WTC11 (cell line): ENCODE data around the gene SPO11. TPM values are rescaled to one million over a fixed set of nuclear protein-coding genes. Genes with fewer than 3 reads are reported as not detected.

Experiments used
- ATAC-seq: fragments of 200-7000 bp; cut with Tn5 transposase; 2 replicates; pipeline ENCODE4 v1.10.0; 2021; ENCODE audit warnings: mild to moderate bottlenecking, moderate library complexity
- CTCF ChIA-PET: fragments of 300-600 bp; sonication (Branson Sonifier 250); formaldehyde crosslinking; loops from one replicate; lab custom pipeline; 2021; ENCODE audit warnings: antibody characterized with exemption; lab: Charles Lee
- POLR2A ChIA-PET: fragments of 350-600 bp; sonication (Branson Sonifier 250); formaldehyde crosslinking; loops from one replicate; lab custom pipeline; 2021; ENCODE audit warnings: antibody characterized with exemption; lab: Charles Lee
- DNase-seq: peaks from one replicate; pipeline ENCODE4 v3.0.0; 2021; ENCODE audit warnings: low spot score
- H3K27ac Mint-ChIP-seq: 2 replicates; pipeline ENCODE4 v1.8.0; 2021; ENCODE audit warnings: mixed read lengths
- H3K27me3 Mint-ChIP-seq: 2 replicates; pipeline ENCODE4 v1.8.0; 2021; ENCODE audit warnings: low read depth, mild to moderate bottlenecking, moderate library complexity, mixed read lengths
- H3K36me3 Mint-ChIP-seq: 2 replicates; pipeline ENCODE4 v1.8.0; 2021; ENCODE audit warnings: mixed read lengths
- H3K4me1 Mint-ChIP-seq: 2 replicates; pipeline ENCODE4 v1.8.0; 2022; ENCODE audit warnings: mixed read lengths
- H3K4me3 Mint-ChIP-seq: 2 replicates; pipeline ENCODE4 v1.8.0; 2021; ENCODE audit warnings: mild to moderate bottlenecking, moderate library complexity, mixed read lengths
- H3K9me3 Mint-ChIP-seq: 2 replicates; pipeline ENCODE4 v1.8.0; 2021; ENCODE audit warnings: mixed read lengths
- ATF3 ChIP-seq: sonication (generic); formaldehyde crosslinking; conservative IDR thresholded peaks from 2 replicates; pipeline ENCODE4 v1.8.1; 2022; ENCODE audit warnings: mild to moderate bottlenecking, missing genetic modification reagents
- CBFB ChIP-seq: sonication (generic); formaldehyde crosslinking; IDR thresholded peaks from 2 replicates; pipeline ENCODE4 v1.8.1; 2022; ENCODE audit warnings: mild to moderate bottlenecking, low read depth, missing genetic modification reagents
- FOXJ3 ChIP-seq: sonication (generic); formaldehyde crosslinking; IDR thresholded peaks from 2 replicates; pipeline ENCODE4 v1.9.0; 2021; ENCODE audit warnings: missing genetic modification reagents, mild to moderate bottlenecking, borderline replicate concordance
- GTF2I ChIP-seq: fragments of 250-450 bp; sonication (Bioruptor Pico); conservative IDR thresholded peaks from 2 replicates; pipeline ENCODE4 v1.4.0; 2021; ENCODE audit warnings: mild to moderate bottlenecking
- MXD4 ChIP-seq: fragments of 250-450 bp; sonication (Bioruptor Pico); IDR thresholded peaks from 2 replicates; pipeline ENCODE4 v1.8.0; 2021; ENCODE audit warnings: mild to moderate bottlenecking, moderate library complexity, borderline replicate concordance
- PRRX2 ChIP-seq: fragments of 250-450 bp; sonication (Bioruptor Pico); IDR thresholded peaks from 2 replicates; pipeline ENCODE4 v1.8.0; 2021; ENCODE audit warnings: mild to moderate bottlenecking
- RELA ChIP-seq: sonication (generic); formaldehyde crosslinking; IDR thresholded peaks from 2 replicates; pipeline ENCODE4 v1.8.1; 2022; ENCODE audit warnings: missing genetic modification reagents, mild to moderate bottlenecking, borderline replicate concordance
- STAT6 ChIP-seq: sonication (generic); formaldehyde crosslinking; conservative IDR thresholded peaks from 2 replicates; pipeline ENCODE4 v1.8.1; 2023; ENCODE audit warnings: mild to moderate bottlenecking, low read depth, missing genetic modification reagents, moderate library complexity
- TEAD1 ChIP-seq: sonication (generic); formaldehyde crosslinking; IDR thresholded peaks from 2 replicates; pipeline ENCODE4 v1.8.0; 2022; ENCODE audit warnings: mild to moderate bottlenecking, missing genetic modification reagents
- TP53 ChIP-seq: sonication (generic); formaldehyde crosslinking; IDR thresholded peaks from 2 replicates; pipeline ENCODE4 v1.8.1; 2023; ENCODE audit warnings: mild to moderate bottlenecking, missing genetic modification reagents
- USF2 ChIP-seq: sonication (generic); formaldehyde crosslinking; IDR thresholded peaks from 2 replicates; pipeline ENCODE4 v1.8.1; 2023; ENCODE audit warnings: mild to moderate bottlenecking, missing genetic modification reagents, moderate library complexity
- ZBTB21 ChIP-seq: sonication (generic); formaldehyde crosslinking; IDR thresholded peaks from 2 replicates; pipeline ENCODE4 v1.8.1; 2023; ENCODE audit warnings: mild to moderate bottlenecking, missing genetic modification reagents, borderline replicate concordance
- ZNF121 ChIP-seq: sonication (generic); formaldehyde crosslinking; IDR thresholded peaks from 2 replicates; pipeline ENCODE4 v1.8.0; 2023; ENCODE audit warnings: missing genetic modification reagents
- ZNF416 ChIP-seq: fragments of 250-450 bp; sonication (Bioruptor Pico); IDR thresholded peaks from 2 replicates; pipeline ENCODE4 v1.9.0; 2021; ENCODE audit warnings: mild to moderate bottlenecking, inconsistent platforms
- ZNF671 ChIP-seq: fragments of 250-450 bp; sonication (Bioruptor Pico); IDR thresholded peaks from 2 replicates; pipeline ENCODE4 v1.8.0; 2021; ENCODE audit warnings: mild to moderate bottlenecking
- total RNA-seq: library from RNA; stranded (reverse); gene quantifications from 3 replicates; pipeline ENCODE4 v1.2.3, GENCODE V29; 2021
- TF ChIP-seq, protein P1 (sequence below): sonication (generic); formaldehyde crosslinking; IDR thresholded peaks from 2 replicates; pipeline ENCODE4 v1.8.1; 2022; ENCODE audit warnings: missing genetic modification reagents, borderline replicate concordance
- TF ChIP-seq, protein P2 (sequence below): fragments of 250-450 bp; sonication (Bioruptor Pico); IDR thresholded peaks from 2 replicates; pipeline ENCODE4 v1.9.0; 2021; ENCODE audit warnings: mild to moderate bottlenecking
- TF ChIP-seq, protein P3 (sequence below): fragments of 250-450 bp; sonication (Bioruptor Pico); IDR thresholded peaks from 2 replicates; pipeline ENCODE4 v1.8.0; 2021; ENCODE audit warnings: mild to moderate bottlenecking

SPO11 gene
- total RNA-seq, 1 experiment from 2014 or later, result not detected

- ATAC-seq, result no peak
- ChIA-PET POLR2A (interaction anchor here (1.5 kb wide), 1 partner anchor 11 kb away, joined by 5 read pairs; no protein-coding TSS in a partner anchor), CTCF (interaction anchor here (1.8 to 2.2 kb wide), 2 partner anchors 22 to 49 kb away, joined by 5 to 10 read pairs; no protein-coding TSS in a partner anchor)
- no peaks in the 10 kb centered on the region for H3K9me3 Mint-ChIP-seq
- no peak overlapping the region for H3K27ac Mint-ChIP-seq
- H3K4me1 Mint-ChIP-seq, result peaks cover 35% of the 10 kb centered on the region
- no peak for TF ChIP-seq FOXJ3 (CRISPR knock-in tag)
- 0 out of 2 replicates have a peak, but pooled peaks have one; percentile 8 for TF ChIP-seq ZNF121 (CRISPR knock-in tag)
- H3K27me3 Mint-ChIP-seq, result no peaks in the 10 kb centered on the region; the same call in 1 of the 2 replicates
- H3K36me3 Mint-ChIP-seq, result no peaks in the 10 kb centered on the region
- no peak overlapping the region for H3K4me3 Mint-ChIP-seq
- DNase-seq, result no peak
These were observed 45.7 kb upstream of the SPO11 start for GRCh38 chr20:57283860-57284259.

DNA sequence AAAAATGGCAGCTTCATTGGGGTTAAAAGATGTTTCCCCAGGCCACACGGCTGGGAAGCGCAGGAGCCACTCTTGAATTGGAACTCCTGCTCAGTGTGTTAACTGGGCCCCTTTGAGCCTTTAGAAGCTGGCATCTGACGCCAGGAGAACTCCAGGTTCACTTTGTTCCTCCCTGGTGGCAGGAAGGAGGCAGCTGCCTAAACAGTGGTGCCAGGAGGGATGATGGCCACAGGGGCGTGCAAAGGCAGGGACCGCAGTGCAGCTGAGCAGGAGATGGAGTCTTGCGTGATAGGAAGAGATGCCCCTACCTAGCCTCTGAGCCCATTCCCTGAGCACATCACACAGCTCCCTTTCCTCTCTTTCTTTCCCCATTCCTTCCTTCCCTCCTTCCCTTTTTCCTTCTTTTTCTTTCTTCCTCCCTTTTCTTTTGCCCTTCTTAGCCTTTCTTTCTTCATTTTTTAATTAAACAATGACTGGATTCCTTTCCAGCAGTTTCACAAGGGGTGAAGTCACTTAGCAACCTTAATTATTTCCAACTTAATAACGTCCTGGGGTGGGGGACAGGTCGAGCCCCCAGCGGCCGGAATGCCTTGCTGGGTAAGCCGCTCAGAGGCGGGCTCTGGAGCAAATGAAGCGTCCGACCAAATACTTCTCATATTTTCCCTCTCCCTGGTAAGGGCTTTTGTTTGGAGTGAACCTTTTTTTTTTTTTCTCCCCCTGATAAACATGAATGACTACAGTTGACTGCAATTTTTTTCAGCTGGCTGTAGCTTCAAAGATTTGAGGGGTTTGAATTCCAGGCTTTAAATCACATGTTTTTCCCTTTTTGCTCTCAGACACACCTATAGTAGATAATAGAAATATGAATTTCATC lies 42.4 kb upstream of the SPO11 start:
- Mint-ChIP-seq H3K27me3 (peaks cover 4% of the 10 kb centered on the region), H3K9me3 (no peaks in the 10 kb centered on the region), H3K36me3 (no peaks in the 10 kb centered on the region), H3K4me3 (no peak overlapping the region), H3K27ac (no peak overlapping the region), H3K4me1 (peaks cover 57% of the 10 kb centered on the region)
- DNase-seq, result no peak
- 0 out of 2 replicates have a peak, but pooled peaks have one; percentile 12 for ATAC-seq
- ChIA-PET CTCF (interaction anchor here (0.8 to 1.2 kb wide), 2 partner anchors 42 to 64 kb away, joined by 3 read pairs; partner anchors contain the start of gene SPO11), POLR2A (interaction anchor here (0.6 kb wide), 1 partner anchor 25 kb away, joined by 3 read pairs; no protein-coding TSS in a partner anchor)
- no peak for TF ChIP-seq USF2 (CRISPR knock-in tag)
- TF ChIP-seq TEAD1 (CRISPR knock-in tag), result no peak
- no peak for TF ChIP-seq ZBTB21 (CRISPR knock-in tag)
- TF ChIP-seq, protein P1, sequence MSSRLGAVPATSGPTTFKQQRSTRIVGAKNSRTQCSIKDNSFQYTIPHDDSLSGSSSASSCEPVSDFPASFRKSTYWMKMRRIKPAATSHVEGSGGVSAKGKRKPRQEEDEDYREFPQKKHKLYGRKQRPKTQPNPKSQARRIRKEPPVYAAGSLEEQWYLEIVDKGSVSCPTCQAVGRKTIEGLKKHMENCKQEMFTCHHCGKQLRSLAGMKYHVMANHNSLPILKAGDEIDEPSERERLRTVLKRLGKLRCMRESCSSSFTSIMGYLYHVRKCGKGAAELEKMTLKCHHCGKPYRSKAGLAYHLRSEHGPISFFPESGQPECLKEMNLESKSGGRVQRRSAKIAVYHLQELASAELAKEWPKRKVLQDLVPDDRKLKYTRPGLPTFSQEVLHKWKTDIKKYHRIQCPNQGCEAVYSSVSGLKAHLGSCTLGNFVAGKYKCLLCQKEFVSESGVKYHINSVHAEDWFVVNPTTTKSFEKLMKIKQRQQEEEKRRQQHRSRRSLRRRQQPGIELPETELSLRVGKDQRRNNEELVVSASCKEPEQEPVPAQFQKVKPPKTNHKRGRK (CRISPR knock-in tag), result no peak
- no peak for TF ChIP-seq RELA
- TF ChIP-seq PRRX2 (CRISPR knock-in tag), result no peak
- TF ChIP-seq ZNF416, result no peak
- no peak for TF ChIP-seq GTF2I

- H3K4me1 Mint-ChIP-seq, result peaks cover 53% of the 10 kb centered on the region
- ChIA-PET POLR2A (no interaction called here), CTCF (no interaction called here)
- ATAC-seq (no peak), DNase-seq (no peak)
- H3K27me3 Mint-ChIP-seq, result peaks cover 4% of the 10 kb centered on the region
- no peaks in the 10 kb centered on the region for H3K9me3 Mint-ChIP-seq
- no peak overlapping the region for H3K27ac Mint-ChIP-seq
- H3K4me3 Mint-ChIP-seq, result no peak overlapping the region
- TF ChIP-seq ZNF671, result no peak
- no peaks in the 10 kb centered on the region for H3K36me3 Mint-ChIP-seq
These were observed 41.7 kb upstream of the SPO11 start for GRCh38 chr20:57287901-57288300.

- DNase-seq, result no peak
- TF ChIP-seq MXD4 (CRISPR knock-in tag) (no peak), ATF3 (CRISPR knock-in tag) (no peak), CBFB (no peak), STAT6 (no peak), TP53 (CRISPR knock-in tag) (no peak)
- TF ChIP-seq, protein P2, sequence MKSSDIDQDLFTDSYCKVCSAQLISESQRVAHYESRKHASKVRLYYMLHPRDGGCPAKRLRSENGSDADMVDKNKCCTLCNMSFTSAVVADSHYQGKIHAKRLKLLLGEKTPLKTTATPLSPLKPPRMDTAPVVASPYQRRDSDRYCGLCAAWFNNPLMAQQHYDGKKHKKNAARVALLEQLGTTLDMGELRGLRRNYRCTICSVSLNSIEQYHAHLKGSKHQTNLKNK (CRISPR knock-in tag), result no peak
- TF ChIP-seq, protein P3, sequence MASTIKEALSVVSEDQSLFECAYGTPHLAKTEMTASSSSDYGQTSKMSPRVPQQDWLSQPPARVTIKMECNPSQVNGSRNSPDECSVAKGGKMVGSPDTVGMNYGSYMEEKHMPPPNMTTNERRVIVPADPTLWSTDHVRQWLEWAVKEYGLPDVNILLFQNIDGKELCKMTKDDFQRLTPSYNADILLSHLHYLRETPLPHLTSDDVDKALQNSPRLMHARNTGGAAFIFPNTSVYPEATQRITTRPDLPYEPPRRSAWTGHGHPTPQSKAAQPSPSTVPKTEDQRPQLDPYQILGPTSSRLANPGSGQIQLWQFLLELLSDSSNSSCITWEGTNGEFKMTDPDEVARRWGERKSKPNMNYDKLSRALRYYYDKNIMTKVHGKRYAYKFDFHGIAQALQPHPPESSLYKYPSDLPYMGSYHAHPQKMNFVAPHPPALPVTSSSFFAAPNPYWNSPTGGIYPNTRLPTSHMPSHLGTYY (CRISPR knock-in tag), result no peak
These were observed 40.8 kb upstream of the SPO11 start for GRCh38 chr20:57288651-57289277.

More at GRCh38 chr20:57288651-57289277, 40.8 kb upstream of the SPO11 start:
- CTCF ChIA-PET, result interaction anchor here (1.0 to 2.6 kb wide), 6 partner anchors 16 to 198 kb away, joined by 3 to 11 read pairs (median 5); partner anchors contain the start of gene SPO11
- Mint-ChIP-seq H3K27ac (no peak overlapping the region), H3K27me3 (peaks cover 4% of the 10 kb centered on the region), H3K9me3 (no peaks in the 10 kb centered on the region), H3K36me3 (no peaks in the 10 kb centered on the region), H3K4me3 (no peak overlapping the region), H3K4me1 (peaks cover 44% of the 10 kb centered on the region)
- ATAC-seq, result no peak
- POLR2A ChIA-PET, result no interaction called here
